GM19372 (cell line): ENCODE measurements around the gene GAS2L2.
"Not testable (repeated sequence)": the region's sequence is repeated elsewhere in the genome, so short reads cannot be mapped to it uniquely, and the experiment has no call there.

Experiments used
- ATAC-seq: cut with Tn5 transposase; IDR thresholded peaks from one replicate; pipeline ENCODE4 v1.9.1; 2021; ENCODE audit warnings: mild to moderate bottlenecking, low read depth, moderate library complexity; ENCODE audit not compliant: unreplicated experiment

GAS2L2 gene

DNA sequence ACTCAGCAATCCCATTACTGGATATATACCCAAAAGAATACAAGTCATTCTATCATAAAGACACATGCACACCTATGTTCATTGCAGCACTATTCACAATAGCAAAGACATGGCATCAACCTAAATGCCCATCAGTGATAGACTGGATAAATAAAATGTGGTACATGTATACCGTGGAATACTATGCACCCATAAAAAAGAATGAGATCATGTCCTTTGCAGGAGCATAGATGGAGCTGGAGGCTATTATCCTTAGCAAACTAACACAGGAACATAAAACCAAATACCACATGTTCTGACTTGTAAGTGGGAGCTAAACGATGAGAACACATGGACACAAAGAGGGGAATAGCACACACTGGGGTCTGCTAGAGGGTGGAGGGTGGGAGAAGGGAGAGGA is 49.7 kb downstream of the GAS2L2 start:
- not testable (repeated sequence) for ATAC-seq

DNA sequence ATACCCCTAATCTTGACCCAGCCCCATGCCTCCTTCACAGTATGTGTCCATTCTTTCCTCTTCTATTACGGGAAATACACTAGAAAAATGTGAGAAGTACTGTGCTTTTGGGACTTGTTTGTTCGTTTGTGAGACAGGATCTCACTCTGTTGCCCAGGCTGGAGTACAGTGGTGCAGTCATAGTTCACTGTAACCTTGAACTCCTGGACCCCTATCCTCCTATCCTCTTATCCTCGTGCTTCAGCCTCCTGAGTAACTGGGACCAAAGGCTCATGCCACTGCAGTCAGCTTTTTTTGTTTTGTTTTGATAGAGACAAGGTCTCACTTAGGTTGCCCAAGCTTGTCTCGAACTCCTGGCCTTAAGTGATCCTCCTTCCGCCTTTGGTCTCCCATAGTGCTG is 51.5 kb downstream of the GAS2L2 start:
- ATAC-seq: no peak

DNA sequence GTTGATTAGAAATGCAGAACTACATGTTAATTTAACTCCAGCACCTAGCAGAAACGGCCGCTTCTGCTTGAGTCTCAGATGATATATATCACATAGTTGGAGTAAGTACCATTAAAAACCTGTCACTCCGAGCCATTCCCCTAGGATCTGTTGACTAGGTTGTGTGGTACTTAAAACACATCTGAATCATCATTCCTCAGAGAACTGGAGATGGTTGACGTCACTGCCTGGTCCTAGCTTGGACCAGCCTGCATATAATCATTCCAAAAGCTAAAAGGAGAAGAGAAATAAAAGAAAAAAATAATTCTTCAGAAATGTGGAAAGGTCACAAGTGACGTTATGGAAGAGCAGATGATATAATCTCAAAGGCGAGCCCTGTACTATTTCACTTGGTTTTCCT is 52.9 kb downstream of the GAS2L2 start:
- ATAC-seq: no peak

DNA sequence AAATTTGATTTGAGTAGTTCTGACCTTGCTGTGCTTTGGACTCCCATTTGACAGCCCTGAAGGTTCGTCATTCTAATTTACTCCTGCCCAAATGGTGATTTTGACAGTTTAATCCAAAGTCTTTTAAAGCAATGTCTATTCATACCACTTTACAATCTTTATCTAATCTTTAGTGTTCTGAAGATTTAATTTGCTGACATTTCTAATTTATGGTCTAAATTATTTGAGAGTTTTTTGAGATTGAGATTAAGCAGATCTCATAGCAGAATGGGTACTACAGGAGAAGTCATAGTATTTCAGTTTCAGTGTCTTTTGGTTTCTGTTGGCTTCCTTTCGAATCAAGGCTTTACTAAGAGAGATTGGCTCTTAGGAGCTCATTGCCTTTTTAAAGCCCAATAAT is 54.2 kb downstream of the GAS2L2 start:
- ATAC-seq: no peak

DNA sequence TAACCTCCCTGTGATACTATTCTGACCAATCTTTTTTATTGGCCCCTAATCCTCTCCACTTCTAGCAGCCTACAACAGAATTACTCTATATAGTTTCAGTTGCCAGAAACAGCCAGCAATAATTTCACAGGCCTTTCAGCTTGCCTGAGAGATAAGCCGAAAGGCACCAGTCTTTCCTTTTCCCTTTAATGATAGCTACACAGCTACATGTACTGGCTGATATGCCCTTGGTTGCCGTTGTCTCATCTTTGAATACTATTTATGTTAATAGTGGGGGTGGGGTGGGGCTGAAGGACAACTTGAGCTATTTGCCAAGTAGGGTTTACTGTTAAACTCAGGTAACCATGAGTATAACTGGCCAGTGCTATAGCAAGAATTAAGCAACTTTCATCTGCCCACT is 57.4 kb downstream of the GAS2L2 start:
- ATAC-seq: no peak

DNA sequence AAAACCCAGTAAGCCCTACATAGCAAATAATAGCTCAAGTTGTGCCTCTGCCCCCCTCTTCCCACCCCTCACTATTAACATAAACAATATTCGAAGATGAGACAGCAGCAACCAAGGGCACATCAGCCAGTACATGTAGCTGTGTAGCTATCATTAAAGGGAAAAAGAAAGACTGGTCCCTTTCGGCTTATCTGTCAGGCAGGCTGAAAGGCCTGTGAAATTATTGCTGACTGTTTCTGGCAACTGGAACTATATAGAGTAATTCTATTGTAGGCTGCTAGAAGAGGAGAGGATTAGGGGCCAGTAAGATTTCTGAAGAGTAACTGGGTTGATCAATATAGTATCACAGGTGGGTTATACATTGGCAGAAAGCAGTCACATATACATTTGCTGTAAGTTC is 58.1 kb downstream of the GAS2L2 start:
- ATAC-seq: no peak
